HG02943 (cell line): ENCODE measurements around the gene PRDX4.
A peak's percentile ranks its signal among the peaks of the same experiment; 100 is the strongest.
"Not testable (repeated sequence)": the region's sequence is repeated elsewhere in the genome, so short reads cannot be mapped to it uniquely, and the experiment has no call there.

Experiments
- ATAC-seq: cut with Tn5 transposase; IDR thresholded peaks from one replicate; pipeline ENCODE4 v1.9.1; 2021; ENCODE audit warnings: mild to moderate bottlenecking, low read depth, moderate library complexity; ENCODE audit not compliant: unreplicated experiment

The PRDX4 gene

GRCh38 chrX:23670528-23670927, 3.2 kb downstream of the PRDX4 start:
- ATAC-seq = no peak

GRCh38 chrX:23673108-23673507, 5.8 kb downstream of the PRDX4 start:
- ATAC-seq = no peak

GRCh38 chrX:23676486-23676885, 9.2 kb downstream of the PRDX4 start:
- not testable (repeated sequence) for ATAC-seq

GRCh38 chrX:23692166-23692565, 24.9 kb downstream of the PRDX4 start:
- ATAC-seq = no peak

- peak; percentile 76 for ATAC-seq
Measured at GRCh38 chrX:23694606-23695005, 27.3 kb downstream of the PRDX4 start.

- no peak for ATAC-seq
Measured at GRCh38 chrX:23699636-23700194, 32.4 kb downstream of the PRDX4 start.

- no peak for ATAC-seq
Measured at GRCh38 chrX:23704673-23705206, 37.4 kb downstream of the PRDX4 start.

GRCh38 chrX:23705235-23705634, 37.9 kb downstream of the PRDX4 start:
- no peak for ATAC-seq

GRCh38 chrX:23720117-23720677, 52.9 kb downstream of the PRDX4 start:
- ATAC-seq = no peak

- no peak for ATAC-seq
Measured at GRCh38 chrX:23726191-23726590, 58.9 kb downstream of the PRDX4 start.

GRCh38 chrX:23727206-23727605, 59.9 kb downstream of the PRDX4 start:
- ATAC-seq = no peak

GRCh38 chrX:23729214-23729613, 61.9 kb downstream of the PRDX4 start:
- no peak for ATAC-seq

- no peak for ATAC-seq
Measured at GRCh38 chrX:23731951-23732350, 64.7 kb downstream of the PRDX4 start.

GRCh38 chrX:23732704-23733103, 65.4 kb downstream of the PRDX4 start:
- peak; percentile 89 for ATAC-seq
